22Rv1 (cell line): ENCODE measurements around the gene PRSS48.

Experiments used
- ZFX ChIP-seq: fragments of 450-650 bp; IDR thresholded peaks from 2 replicates; pipeline ENCODE4 v1.6.1; 2017; ENCODE audit warnings: antibody characterized with exemption, borderline replicate concordance
- TF ChIP-seq, protein P1 (sequence below): fragments of 450-650 bp; IDR thresholded peaks from 2 replicates; pipeline ENCODE4 v1.5.1; 2017; ENCODE audit warnings: mild to moderate bottlenecking

DNA sequence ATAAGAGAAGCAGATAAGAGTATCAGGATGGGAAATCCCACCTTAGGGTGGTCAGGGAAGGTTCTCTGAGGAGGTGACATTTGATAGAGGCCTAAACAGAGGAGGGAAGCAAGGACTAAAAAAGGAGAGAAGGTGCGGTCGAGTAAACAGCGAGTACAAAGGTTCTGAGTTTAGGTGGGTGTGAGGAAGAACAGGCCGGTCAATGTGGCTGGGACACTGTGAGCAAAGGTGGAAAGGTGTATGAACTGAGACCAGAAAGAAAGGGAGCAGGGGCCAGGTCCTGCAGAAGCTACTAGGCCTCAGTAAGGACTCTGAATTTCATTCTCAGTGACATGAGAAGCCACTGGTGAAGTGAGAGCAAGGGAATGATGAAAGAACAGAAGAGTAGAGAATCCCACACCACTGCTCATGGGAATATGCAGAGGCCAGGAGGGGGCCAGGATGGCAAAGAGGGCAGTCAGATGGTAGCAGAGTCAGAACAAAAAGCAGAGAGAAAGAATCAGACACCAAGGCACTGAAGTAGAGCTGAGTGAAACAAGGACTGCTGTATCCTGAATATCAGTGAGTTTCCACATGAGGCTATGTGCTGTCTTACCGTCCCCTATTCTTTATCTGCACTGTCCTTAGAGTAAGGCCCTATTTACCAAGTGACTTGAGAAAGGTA, 18.0 kb downstream of the PRSS48 start:
- TF ChIP-seq, protein P1, sequence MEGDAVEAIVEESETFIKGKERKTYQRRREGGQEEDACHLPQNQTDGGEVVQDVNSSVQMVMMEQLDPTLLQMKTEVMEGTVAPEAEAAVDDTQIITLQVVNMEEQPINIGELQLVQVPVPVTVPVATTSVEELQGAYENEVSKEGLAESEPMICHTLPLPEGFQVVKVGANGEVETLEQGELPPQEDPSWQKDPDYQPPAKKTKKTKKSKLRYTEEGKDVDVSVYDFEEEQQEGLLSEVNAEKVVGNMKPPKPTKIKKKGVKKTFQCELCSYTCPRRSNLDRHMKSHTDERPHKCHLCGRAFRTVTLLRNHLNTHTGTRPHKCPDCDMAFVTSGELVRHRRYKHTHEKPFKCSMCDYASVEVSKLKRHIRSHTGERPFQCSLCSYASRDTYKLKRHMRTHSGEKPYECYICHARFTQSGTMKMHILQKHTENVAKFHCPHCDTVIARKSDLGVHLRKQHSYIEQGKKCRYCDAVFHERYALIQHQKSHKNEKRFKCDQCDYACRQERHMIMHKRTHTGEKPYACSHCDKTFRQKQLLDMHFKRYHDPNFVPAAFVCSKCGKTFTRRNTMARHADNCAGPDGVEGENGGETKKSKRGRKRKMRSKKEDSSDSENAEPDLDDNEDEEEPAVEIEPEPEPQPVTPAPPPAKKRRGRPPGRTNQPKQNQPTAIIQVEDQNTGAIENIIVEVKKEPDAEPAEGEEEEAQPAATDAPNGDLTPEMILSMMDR: no peak
- no peak for TF ChIP-seq ZFX
